22Rv1 (cell line): ENCODE measurements around the gene PHF12.

Experiments
- ZFX ChIP-seq: fragments of 450-650 bp; IDR thresholded peaks from 2 replicates; pipeline ENCODE4 v1.6.1; 2017; ENCODE audit warnings: antibody characterized with exemption, borderline replicate concordance
- TF ChIP-seq, protein P1 (sequence below): fragments of 450-650 bp; IDR thresholded peaks from 2 replicates; pipeline ENCODE4 v1.5.1; 2017; ENCODE audit warnings: mild to moderate bottlenecking

DNA sequence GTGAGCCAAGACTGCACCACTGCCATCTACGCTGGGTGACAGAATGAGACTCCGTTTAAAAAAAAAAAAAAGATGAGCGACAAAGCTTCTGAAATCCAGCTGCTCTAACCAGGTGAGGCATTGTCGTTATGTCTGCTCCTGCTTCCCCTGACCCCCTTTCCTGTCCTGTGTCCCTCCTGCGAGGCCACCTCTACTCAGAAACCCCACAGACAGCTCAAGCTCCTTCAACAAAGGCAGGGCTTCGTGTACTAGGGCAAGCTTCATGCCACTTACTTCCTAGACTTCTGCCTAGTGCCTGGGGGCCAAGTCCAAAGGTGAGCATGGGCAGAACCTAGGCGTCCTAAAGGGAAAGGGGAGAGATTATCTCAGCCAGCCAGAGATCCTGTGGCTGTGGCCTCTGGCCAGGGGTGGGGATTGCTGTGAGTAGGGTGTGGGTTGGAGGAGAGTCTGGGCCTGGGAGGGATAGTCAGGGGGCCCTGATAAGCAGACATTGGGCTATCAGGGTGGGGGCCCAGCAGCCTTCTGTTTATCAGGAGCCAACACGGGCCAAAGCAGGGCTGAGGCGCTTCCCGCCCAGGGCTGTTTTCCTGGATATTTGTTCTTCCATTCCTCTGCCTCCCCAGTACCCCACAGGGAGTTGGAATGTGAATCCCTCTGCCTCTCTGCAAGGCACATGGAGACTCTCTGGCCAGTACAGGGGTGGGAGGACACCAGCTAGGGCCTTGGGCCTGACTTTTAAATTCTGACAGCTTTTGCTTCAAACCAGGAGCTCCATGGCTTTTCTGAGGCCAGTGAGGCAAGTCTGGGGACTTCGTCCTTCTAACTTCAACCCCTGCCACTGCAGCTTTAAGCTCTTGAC lies 86.1 kb downstream of the PHF12 start:
- TF ChIP-seq, protein P1, sequence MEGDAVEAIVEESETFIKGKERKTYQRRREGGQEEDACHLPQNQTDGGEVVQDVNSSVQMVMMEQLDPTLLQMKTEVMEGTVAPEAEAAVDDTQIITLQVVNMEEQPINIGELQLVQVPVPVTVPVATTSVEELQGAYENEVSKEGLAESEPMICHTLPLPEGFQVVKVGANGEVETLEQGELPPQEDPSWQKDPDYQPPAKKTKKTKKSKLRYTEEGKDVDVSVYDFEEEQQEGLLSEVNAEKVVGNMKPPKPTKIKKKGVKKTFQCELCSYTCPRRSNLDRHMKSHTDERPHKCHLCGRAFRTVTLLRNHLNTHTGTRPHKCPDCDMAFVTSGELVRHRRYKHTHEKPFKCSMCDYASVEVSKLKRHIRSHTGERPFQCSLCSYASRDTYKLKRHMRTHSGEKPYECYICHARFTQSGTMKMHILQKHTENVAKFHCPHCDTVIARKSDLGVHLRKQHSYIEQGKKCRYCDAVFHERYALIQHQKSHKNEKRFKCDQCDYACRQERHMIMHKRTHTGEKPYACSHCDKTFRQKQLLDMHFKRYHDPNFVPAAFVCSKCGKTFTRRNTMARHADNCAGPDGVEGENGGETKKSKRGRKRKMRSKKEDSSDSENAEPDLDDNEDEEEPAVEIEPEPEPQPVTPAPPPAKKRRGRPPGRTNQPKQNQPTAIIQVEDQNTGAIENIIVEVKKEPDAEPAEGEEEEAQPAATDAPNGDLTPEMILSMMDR = no peak
- TF ChIP-seq ZFX = no peak
